ENCODE data around the gene PPP1R14D. TPM values are rescaled to one million over a fixed set of nuclear protein-coding genes. Genes with fewer than 3 reads are reported as not detected.
A peak's percentile ranks its signal among the peaks of the same experiment; 100 is the strongest.
"Not testable (repeated sequence)": the region's sequence is repeated elsewhere in the genome, so short reads cannot be mapped to it uniquely, and the experiment has no call there.

The PPP1R14D gene, protein sequence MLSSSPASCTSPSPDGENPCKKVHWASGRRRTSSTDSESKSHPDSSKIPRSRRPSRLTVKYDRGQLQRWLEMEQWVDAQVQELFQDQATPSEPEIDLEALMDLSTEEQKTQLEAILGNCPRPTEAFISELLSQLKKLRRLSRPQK
- total RNA-seq (2014; rRNA removed; shearing (Covaris generic); ENCODE audit: low replicate concordance) = not detected in 2 replicates

DNA sequence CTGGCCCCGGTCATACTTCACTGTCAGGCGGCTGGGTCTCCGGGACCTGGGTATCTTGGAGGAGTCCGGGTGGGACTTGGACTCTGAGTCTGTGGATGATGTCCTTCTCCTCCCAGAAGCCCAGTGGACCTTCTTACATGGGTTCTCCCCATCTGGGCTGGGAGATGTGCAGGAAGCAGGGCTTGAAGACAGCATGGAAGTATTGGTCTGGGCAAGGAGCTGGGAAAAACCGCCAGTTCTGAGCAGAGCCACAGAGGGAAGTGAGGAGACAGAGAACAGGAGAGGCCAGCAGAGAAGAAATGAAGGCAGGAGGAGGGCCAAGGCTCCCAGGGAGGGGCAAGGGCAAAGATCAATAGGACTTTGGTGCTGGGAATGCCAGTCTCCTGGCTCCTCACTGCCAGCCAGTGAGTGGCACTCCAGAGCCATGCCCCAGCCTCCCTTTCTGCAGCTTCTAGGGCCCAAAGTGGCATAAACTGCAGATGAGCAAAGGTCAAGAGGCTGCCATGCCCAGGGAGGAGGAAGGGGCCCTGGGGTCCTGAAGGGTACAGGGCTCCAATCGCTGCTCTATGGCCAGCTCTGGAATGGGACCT, at the start of gene PPP1R14D:
PPP1R14D (minus strand) TSS at position 262 of the 590 bp plus-strand sequence; CDS start at position 195, 67 bp downstream.
- in situ Hi-C loops (cut with HindIII; ENCODE audit: low pct_unique_long_range_greater_than_20kb, low sequenced_read_pairs) = no loop called here

DNA sequence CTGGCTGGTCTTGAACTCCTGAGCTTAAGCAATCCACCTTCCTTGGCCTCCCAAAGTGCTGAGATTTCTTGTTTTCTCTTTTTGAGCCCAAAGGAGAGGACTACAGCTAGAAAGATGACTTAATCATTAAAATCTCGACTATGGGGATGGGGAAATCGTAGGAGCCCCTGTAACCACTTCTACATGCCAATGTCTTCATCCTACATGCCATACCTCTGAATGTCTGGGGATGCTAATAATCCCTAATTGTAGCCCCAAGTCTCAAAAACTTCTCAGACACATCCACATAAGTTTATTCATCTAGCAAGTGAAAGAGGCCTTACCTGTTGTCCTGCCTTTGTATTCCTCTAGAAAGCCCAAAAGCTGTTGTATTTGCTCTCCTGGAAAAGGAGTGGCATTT, 49.2 kb upstream of the PPP1R14D start:
- no peak for DNase-seq (ENCODE audit: low read depth)
- in situ Hi-C loops (cut with HindIII; ENCODE audit: low pct_unique_long_range_greater_than_20kb, low sequenced_read_pairs) = no loop called here

More for the DNA sequence above, at the start of gene PPP1R14D:
- no peak for DNase-seq (ENCODE audit: low read depth)

DNA sequence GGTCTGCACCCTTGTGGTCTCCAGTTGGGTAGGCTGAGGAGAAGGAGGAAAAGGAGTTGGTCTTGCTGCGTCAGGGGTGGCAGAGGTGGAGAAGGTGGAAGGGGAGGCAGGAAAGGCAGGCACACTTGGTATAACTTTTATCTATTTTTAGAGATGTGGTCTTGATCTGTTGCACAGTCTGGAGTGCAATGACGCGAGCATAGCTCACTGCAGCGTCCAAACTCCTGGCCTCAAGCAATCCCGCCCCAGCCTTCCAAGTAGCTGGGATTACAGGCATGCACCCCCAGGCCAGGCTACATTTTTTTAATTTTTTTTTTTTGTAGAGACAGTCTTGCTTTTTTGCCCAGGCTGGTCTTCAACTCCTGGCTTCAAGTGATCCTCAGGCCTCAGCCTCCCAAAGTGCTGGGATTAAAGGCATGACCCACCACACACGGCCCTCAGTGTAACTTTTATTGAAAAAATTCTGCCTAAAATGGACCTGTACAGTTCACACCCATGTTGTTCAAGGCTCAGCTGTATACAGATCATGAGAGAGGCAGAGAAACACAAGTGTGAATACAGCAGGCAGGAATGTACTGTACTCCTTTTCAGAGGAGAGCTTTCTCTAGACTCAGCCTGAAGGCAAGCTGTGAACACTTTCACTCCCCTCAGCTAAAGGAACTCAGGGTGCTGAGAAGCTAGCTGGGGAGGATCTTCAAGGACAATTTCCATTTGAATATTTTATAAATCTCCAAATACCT, 47.7 kb upstream of the PPP1R14D start:
- in situ Hi-C loops (cut with HindIII; ENCODE audit: low pct_unique_long_range_greater_than_20kb, low sequenced_read_pairs) = no loop called here
- DNase-seq (ENCODE audit: low read depth) = no peak

DNA sequence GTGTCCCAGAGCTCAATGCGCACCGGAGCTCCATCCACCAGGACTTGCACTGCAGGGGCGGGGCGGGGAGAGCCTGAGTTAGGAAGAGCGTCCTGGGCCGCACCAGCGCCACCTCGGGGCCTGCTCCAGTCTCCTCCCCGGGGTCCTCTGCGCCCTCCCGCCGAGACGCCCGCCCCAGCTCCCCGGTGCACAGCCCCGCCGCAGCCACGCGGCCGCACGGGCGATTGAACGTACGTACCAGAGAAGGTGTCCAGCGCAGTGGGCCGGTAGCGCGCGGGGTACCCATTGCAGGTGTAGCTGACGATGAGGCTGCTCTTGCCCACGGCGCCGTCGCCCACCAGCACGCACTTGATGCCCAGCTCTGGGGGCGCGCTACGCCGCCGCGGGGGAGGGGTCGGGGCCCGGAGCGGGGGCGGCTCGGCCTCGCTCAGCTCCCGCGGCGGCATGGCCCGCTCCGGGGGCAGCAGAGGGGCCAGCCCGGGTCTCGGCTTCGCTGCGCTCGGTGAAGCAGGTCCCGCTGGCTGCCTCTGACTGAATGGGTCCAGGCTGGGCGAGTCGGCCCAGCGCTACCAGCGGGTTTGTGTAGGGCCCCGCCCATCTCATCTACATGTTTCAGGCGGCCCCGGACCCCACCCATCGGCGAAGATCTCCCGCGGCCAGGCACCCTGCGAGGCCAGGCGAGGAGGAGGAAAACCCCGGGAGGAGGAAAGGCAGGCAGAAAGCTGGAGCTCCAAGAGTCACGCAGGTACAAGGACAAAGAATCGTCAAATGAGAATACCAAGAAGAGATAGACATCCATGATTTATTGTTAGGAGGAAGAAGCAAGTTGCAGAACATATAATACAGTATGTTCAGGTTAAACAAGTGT, 45.4 kb upstream of the PPP1R14D start, which contains the start of gene RHOV:
RHOV (minus strand) TSS at position 541 of the 868 bp plus-strand sequence; CDS start at position 446, 95 bp downstream.
- peak; percentile 63 for DNase-seq (ENCODE audit: low read depth)
- in situ Hi-C loops (cut with HindIII; ENCODE audit: low pct_unique_long_range_greater_than_20kb, low sequenced_read_pairs) = no loop called here

DNA sequence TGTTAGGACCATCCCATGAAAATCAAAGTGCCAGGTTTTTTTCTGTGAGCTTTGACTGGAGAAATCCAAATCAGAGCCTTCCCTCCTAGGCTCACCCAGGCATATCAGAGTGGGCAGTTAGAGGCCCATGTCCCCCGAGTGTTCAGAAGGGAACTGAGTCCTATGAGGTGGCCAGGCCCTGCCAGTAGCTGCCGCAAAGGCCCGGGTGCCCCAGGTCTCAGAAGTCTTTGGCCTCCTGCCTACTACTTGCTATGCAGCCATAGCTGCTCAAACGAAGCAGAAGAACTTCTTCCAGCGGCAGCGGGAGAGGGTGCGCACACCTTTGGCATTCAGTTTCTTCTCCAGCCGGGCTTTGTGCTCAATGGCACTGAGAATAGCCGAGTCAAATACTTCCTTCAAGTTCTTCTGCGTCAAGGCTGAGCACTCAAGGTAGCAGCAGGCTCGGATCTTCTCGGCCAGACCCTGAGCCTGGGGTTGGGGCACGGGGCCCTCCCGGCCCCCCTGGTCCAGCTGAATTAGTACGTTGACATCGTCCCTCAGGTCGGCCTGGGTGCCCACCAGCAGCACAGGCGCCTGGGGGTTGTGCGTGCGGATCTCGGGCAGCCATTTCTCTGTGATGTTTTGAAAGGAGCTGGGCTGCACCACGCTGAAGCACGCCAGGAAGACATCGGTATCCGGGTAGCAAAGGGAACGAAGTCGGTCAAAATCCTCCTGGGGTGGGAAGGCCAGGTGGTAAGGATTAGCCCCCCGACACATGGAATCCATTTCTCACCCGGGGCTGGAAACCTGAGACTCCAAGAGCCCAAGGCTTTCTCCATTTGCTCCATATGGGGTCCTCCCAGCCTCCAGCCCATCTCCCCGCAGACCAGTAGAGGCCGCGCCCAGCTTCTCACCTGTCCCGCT, 44.5 kb upstream of the PPP1R14D start:
- no peak for DNase-seq (ENCODE audit: low read depth)

DNA sequence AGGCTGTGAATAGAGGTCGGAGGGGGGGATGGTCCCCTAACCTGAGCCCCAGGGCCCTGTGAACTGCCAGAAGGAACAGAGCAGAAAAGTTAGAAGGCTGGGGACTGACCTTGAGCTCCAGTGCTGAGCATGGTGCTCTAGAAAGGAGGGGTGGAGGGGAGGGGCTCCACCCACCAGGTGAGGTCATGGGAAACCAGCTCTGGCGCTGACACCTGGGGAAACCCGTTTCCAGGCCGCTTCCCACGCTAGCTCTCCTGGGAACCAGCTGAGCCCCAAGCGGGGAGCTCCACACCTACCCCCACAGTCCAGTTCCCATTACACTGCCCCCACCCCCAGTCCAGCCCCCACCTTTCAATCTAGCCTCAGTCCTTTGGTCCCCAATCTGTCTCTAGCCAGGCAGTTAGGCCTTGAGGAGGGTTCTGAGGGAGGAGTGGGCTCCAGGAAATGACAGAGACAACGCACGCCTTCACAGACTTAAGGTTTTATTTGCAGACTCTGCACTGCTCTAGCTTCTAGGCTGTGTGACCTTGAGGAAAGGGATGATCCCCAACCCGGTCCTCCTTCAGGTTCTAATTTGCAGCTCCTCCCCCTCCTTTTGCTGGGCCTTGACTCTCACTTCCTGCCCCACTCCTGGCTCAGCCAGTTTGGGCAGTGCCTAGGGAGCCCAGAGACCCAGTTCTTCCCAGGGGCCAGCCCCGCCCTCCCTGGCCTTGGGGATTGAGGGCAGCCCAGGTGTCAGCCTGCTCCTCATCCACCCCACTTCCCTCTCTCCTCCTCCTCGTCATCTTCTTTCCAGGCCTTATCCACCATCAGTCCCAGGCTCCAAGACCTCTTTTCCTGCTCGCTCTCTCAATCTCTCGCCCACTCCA, 43.5 kb upstream of the PPP1R14D start:
- no peak for DNase-seq (ENCODE audit: low read depth)
- in situ Hi-C loops (cut with HindIII; ENCODE audit: low pct_unique_long_range_greater_than_20kb, low sequenced_read_pairs) = no loop called here

More for the DNA sequence above, 44.5 kb upstream of the PPP1R14D start:
- in situ Hi-C loops (cut with HindIII; ENCODE audit: low pct_unique_long_range_greater_than_20kb, low sequenced_read_pairs) = no loop called here

DNA sequence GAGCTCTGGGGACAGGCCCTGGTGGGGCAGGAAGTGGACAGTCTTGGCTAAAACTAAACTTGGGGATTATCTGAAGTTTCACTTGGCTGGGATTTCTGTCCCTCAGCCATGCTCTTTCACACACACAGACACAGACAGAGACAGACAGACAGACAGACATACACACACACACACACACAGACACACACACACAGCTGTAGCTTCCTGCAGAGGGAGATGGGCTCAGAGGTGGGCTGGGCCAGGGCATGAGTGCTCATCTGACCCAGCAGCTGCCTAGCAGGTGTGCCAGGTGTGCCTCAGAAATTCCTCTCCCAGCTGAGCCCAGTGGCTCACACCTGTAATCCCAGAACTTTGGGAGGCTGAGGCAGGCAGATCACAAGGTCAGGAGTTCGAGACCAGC, 42.2 kb upstream of the PPP1R14D start:
- no peak for DNase-seq (ENCODE audit: low read depth)
- in situ Hi-C loops (cut with HindIII; ENCODE audit: low pct_unique_long_range_greater_than_20kb, low sequenced_read_pairs) = no loop called here

DNA sequence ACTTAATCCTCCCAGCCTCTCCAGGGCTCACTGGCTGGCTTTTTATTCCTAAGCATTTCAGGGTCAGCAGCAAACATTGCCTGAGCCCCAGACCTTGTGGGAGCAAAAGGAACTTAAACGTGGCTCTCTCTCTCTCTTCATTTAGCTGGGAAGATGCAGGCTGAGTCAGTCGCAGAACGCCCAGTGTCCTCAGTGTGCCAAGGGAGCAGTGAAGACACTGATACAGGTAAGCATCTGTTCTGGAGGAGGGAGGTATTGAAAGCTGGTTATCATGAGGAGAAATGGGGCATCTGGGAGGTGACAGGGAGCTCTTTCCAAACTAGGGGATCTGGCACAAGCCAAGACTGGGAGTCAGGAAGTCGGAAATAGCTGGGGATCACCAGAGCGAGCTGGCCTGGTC, 41.2 kb upstream of the PPP1R14D start:
- in situ Hi-C loops (cut with HindIII; ENCODE audit: low pct_unique_long_range_greater_than_20kb, low sequenced_read_pairs) = no loop called here
- no peak for DNase-seq (ENCODE audit: low read depth)

DNA sequence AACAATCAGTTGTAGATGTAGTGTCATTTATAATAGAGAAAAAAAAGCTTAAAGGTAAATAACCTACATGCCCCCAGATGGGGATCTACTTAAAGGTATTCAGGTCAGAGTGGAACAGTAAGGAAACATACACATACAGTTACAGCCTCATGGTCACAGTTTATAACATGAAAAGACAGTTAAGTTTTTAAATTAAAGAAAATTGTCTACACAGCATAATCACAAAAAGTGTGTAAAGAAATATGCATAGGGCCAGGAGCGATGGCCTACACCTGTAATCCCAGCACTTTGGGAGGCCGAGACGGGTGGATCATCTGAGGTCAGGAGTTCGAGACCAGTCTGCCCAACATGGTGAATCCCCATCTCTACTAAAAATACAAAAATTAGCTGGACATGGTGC, 38.7 kb upstream of the PPP1R14D start:
- in situ Hi-C loops (cut with HindIII; ENCODE audit: low pct_unique_long_range_greater_than_20kb, low sequenced_read_pairs) = no loop called here
- no peak for DNase-seq (ENCODE audit: low read depth)

DNA sequence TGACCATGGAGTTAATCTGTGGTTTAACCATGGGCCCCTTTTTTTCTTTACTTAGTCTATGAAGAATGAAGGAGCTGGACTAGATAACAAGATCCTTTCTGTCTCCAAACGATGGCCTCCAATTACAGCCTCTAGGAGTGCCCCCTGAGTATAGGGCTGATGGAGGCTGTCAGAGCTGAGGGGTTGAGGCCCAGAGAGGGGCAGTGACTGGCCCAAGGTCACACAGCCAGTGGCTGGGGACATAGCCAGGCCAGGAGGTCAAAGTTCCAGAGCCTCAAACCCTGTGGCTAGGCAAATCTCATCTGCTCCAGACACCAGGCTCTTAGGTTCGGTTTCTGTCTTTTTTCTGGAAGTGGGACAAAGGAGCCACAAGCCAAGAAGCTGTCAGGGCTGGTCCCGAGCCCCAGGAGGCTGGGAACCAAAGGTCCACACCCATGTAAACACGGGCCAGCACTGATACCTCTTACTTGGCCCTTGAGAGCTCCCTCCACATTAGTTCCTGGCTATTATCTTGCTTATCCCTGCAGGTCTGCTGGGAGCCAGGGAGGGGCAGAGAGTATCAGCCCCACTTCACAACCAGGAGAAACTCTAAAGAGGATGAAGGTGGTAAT, 35.3 kb upstream of the PPP1R14D start:
- in situ Hi-C loops (cut with HindIII; ENCODE audit: low pct_unique_long_range_greater_than_20kb, low sequenced_read_pairs) = no loop called here
- DNase-seq (ENCODE audit: low read depth) = no peak

DNA sequence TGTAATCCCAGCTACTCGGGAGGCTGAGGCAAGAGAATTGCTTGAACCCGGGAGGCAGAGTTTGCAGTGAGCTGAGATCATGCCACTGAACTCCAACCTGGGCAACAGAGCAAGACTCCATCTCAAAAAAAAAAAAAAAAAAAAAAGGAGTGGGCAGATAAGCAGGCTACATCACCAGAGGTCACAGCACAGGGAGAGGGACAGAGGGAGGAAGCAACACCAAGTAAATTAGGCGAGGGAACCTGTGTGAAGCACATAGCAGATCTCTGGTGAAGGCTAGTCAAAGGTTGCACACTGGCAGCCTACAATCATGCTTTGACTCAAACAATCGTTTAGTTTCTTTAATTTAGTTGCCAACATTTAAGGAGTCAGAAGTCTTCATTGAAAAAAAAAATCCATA, 32.6 kb upstream of the PPP1R14D start:
- in situ Hi-C loops (cut with HindIII; ENCODE audit: low pct_unique_long_range_greater_than_20kb, low sequenced_read_pairs); DNase-seq (ENCODE audit: low read depth): not testable (repeated sequence)

DNA sequence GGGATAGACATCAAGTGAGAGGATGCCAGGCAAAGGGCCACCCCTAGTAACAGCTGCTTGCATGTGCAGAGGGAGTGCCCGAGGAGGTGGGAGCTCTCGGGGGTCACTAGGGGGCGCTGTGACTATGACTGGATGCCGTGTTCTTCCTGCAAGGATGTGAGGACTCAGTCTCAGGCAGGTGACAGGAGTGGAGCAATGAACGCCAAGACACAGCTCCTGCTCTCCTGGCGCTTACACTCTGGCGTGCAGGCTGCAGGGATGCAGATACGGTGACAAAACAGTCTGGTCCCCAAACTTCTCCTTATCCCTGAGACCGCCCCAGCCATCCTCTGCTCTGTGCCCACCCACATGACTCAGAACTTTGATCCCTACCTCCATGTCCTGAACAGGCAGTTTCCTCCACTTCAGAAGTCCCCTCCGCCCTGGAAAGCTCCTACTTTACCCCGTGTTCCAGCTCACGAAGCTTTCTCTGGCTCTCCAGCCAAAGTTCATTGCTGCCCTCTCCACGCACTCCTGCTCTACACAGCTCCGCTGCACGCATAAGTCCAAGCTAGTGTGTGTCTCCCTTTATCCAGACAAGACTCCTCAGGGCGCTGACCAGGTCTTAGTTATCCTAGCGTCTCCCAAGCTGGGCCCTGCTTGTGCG, 30.8 kb upstream of the PPP1R14D start:
- peak; percentile 65 for DNase-seq (ENCODE audit: low read depth)
- in situ Hi-C loops (cut with HindIII; ENCODE audit: low pct_unique_long_range_greater_than_20kb, low sequenced_read_pairs) = no loop called here

DNA sequence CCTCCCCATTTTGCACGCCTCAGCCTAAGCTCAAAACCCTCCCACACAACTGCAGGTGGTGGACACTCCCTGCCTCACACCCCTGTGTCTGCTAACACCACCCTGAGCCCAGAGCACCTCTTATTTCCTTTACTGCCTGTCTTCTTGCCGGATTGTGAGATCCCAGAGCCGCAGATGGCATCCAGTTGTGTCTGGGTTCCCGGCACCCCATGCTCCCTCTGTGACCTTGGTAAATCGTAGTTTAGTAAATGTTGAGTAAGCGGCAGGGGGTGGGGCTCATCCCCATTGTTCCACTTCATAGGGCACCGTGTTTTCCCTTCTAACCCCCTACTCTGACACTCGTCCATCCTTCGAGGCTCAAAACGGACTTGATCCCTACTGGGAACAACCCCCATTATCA, 30.2 kb upstream of the PPP1R14D start:
- in situ Hi-C loops (cut with HindIII; ENCODE audit: low pct_unique_long_range_greater_than_20kb, low sequenced_read_pairs) = no loop called here
- no peak for DNase-seq (ENCODE audit: low read depth)

DNA sequence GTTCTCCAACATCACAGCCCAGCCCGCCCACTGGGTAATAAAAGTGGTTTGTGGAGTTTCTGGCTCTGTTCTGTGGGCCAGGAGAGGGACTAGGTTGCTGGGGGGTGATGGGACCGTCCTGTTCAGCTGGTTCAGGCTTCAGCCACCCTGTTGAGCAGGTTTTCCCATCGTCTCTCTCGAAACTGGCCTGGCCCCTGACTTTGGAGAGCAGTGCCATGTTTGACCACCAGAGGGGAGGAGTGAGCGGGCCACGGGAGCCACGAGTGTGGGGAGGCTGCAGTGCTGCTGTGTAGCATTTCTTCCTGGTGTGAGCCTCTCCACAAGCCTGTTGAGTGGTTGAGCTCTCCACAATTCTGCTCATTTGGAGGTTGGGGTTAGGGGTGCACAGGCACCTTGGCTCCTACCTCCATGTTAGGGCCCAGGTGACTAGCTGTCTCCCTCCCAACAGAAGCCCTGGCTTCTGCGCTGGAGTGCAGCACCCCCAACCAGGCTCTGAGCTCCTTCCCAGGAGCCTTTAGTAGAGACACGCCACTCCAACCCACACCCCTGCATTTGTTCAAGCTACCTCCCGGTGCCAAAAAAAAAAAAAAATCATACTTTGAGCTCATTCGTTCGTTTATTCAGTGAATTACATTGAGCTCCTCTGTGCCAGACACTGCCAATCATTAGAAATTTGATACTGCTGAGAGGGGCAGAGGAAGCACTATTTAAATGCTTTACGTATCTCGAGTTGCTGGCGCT, 29.3 kb upstream of the PPP1R14D start:
- peak; percentile 57 for DNase-seq (ENCODE audit: low read depth)
- in situ Hi-C loops (cut with HindIII; ENCODE audit: low pct_unique_long_range_greater_than_20kb, low sequenced_read_pairs) = no loop called here

DNA sequence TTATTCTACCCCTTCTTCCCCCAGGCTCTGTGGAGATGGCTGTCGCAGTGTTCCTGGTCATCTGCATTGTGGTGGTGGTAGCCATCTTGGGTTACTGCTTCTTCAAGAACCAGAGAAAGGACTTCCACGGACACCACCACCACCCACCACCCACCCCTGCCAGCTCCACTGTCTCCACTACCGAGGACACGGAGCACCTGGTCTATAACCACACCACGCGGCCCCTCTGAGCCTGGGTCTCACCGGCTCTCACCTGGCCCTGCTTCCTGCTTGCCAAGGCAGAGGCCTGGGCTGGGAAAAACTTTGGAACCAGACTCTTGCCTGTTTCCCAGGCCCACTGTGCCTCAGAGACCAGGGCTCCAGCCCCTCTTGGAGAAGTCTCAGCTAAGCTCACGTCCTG, 28.2 kb upstream of the PPP1R14D start:
- in situ Hi-C loops (cut with HindIII; ENCODE audit: low pct_unique_long_range_greater_than_20kb, low sequenced_read_pairs) = no loop called here
- DNase-seq (ENCODE audit: low read depth) = no peak

Data from Caki2 (cell line).